Measurements from ENCODE around the gene TFPT.
"Not testable (repeated sequence)": the region's sequence is repeated elsewhere in the genome, so short reads cannot be mapped to it uniquely, and the experiment has no call there.

The TFPT gene

GRCh38 chr19:54106716-54107115, 8.7 kb downstream of the TFPT start:
- Histone ChIP-seq H3K27me3 (ENCODE audit: control insufficient read depth, insufficient read depth, low read length) (no peaks in the 10 kb centered on the region), H3K9me3 (ENCODE audit: control insufficient read depth, insufficient read depth, low read length) (no peaks in the 10 kb centered on the region), H3K36me3 (ENCODE audit: control insufficient read depth, insufficient read depth, low read length) (peaks cover 52% of the 10 kb centered on the region), H3K4me3 (ENCODE audit: low read depth, low read length) (no peak overlapping the region), H3K4me1 (ENCODE audit: control insufficient read depth, insufficient read depth, low read length) (no peaks in the 10 kb centered on the region), H3K9ac (ENCODE audit: low read depth, low read length) (no peak overlapping the region)

- Histone ChIP-seq H3K4me3 (ENCODE audit: low read depth, low read length) (no peak overlapping the region), H3K4me1 (ENCODE audit: control insufficient read depth, insufficient read depth, low read length) (no peaks in the 10 kb centered on the region), H3K9ac (ENCODE audit: low read depth, low read length) (no peak overlapping the region), H3K27me3 (ENCODE audit: control insufficient read depth, insufficient read depth, low read length) (no peaks in the 10 kb centered on the region), H3K9me3 (ENCODE audit: control insufficient read depth, insufficient read depth, low read length) (no peaks in the 10 kb centered on the region), H3K36me3 (ENCODE audit: control insufficient read depth, insufficient read depth, low read length) (peaks cover 49% of the 10 kb centered on the region)
Measured at GRCh38 chr19:54105796-54106195, 9.7 kb downstream of the TFPT start.

GRCh38 chr19:54104998-54105715, 10.3 kb downstream of the TFPT start:
- Histone ChIP-seq H3K9ac (ENCODE audit: low read depth, low read length) (no peak overlapping the region), H3K4me1 (ENCODE audit: control insufficient read depth, insufficient read depth, low read length) (no peaks in the 10 kb centered on the region), H3K9me3 (ENCODE audit: control insufficient read depth, insufficient read depth, low read length) (no peaks in the 10 kb centered on the region), H3K4me3 (ENCODE audit: low read depth, low read length) (no peak overlapping the region), H3K27me3 (ENCODE audit: control insufficient read depth, insufficient read depth, low read length) (no peaks in the 10 kb centered on the region), H3K36me3 (ENCODE audit: control insufficient read depth, insufficient read depth, low read length) (peaks cover 46% of the 10 kb centered on the region)

- peak within 1 kb of the TSS; percentile 86 for H3K9ac ChIP-seq (ENCODE audit: low read depth, low read length)
- peak within 1 kb of the TSS; percentile 97 for H3K4me3 ChIP-seq (ENCODE audit: low read depth, low read length)
- H3K36me3 ChIP-seq (ENCODE audit: control insufficient read depth, insufficient read depth, low read length) = peaks cover 23% of the 10 kb centered on the region
- H3K27me3 ChIP-seq (ENCODE audit: control insufficient read depth, insufficient read depth, low read length) = no peaks in the 10 kb centered on the region
- H3K4me1 ChIP-seq (ENCODE audit: control insufficient read depth, insufficient read depth, low read length) = no peaks in the 10 kb centered on the region
- H3K9me3 ChIP-seq (ENCODE audit: control insufficient read depth, insufficient read depth, low read length) = no peaks in the 10 kb centered on the region
Measured at GRCh38 chr19:54102421-54103169, 12.9 kb downstream of the TFPT start, which contains the start of gene NDUFA3. TSS of gene NDUFA3 (plus strand) at chr19:54102855. CDS start at chr19:54102879, 24 bp downstream.

GRCh38 chr19:54100561-54100960, 14.9 kb downstream of the TFPT start, which contains the start of gene OSCAR:
TSS of gene OSCAR (minus strand) at chr19:54100803. CDS start at chr19:54100792, 11 bp downstream.
- peaks cover 5% of the 10 kb centered on the region for H3K36me3 ChIP-seq (ENCODE audit: control insufficient read depth, insufficient read depth, low read length)
- no peaks in the 10 kb centered on the region for H3K9me3 ChIP-seq (ENCODE audit: control insufficient read depth, insufficient read depth, low read length)
- H3K9ac ChIP-seq (ENCODE audit: low read depth, low read length) = no peak within 1 kb of the TSS
- H3K4me1 ChIP-seq (ENCODE audit: control insufficient read depth, insufficient read depth, low read length) = no peaks in the 10 kb centered on the region
- H3K4me3 ChIP-seq (ENCODE audit: low read depth, low read length) = no peak within 1 kb of the TSS
- peaks cover 11% of the 10 kb centered on the region for H3K27me3 ChIP-seq (ENCODE audit: control insufficient read depth, insufficient read depth, low read length)

GRCh38 chr19:54099903-54100255, 15.6 kb downstream of the TFPT start:
- H3K27me3 ChIP-seq (ENCODE audit: control insufficient read depth, insufficient read depth, low read length) = peaks cover 17% of the 10 kb centered on the region
- H3K9me3 ChIP-seq (ENCODE audit: control insufficient read depth, insufficient read depth, low read length); H3K9ac ChIP-seq (ENCODE audit: low read depth, low read length); H3K36me3 ChIP-seq (ENCODE audit: control insufficient read depth, insufficient read depth, low read length); H3K4me1 ChIP-seq (ENCODE audit: control insufficient read depth, insufficient read depth, low read length); H3K4me3 ChIP-seq (ENCODE audit: low read depth, low read length): not testable (repeated sequence)

- H3K4me3 ChIP-seq (ENCODE audit: low read depth, low read length) = no peak overlapping the region
- peaks cover 23% of the 10 kb centered on the region for H3K27me3 ChIP-seq (ENCODE audit: control insufficient read depth, insufficient read depth, low read length)
- no peak overlapping the region for H3K9ac ChIP-seq (ENCODE audit: low read depth, low read length)
- no peaks in the 10 kb centered on the region for H3K4me1 ChIP-seq (ENCODE audit: control insufficient read depth, insufficient read depth, low read length)
- peaks cover 2% of the 10 kb centered on the region for H3K36me3 ChIP-seq (ENCODE audit: control insufficient read depth, insufficient read depth, low read length)
- no peaks in the 10 kb centered on the region for H3K9me3 ChIP-seq (ENCODE audit: control insufficient read depth, insufficient read depth, low read length)
Measured at GRCh38 chr19:54099190-54099902, 16.1 kb downstream of the TFPT start.

GRCh38 chr19:54096617-54097106, 18.8 kb downstream of the TFPT start:
- Histone ChIP-seq H3K4me3 (ENCODE audit: low read depth, low read length) (peak overlapping the region; percentile 68), H3K27me3 (ENCODE audit: control insufficient read depth, insufficient read depth, low read length) (peaks cover 26% of the 10 kb centered on the region), H3K9ac (ENCODE audit: low read depth, low read length) (peak overlapping the region; percentile 16), H3K36me3 (ENCODE audit: control insufficient read depth, insufficient read depth, low read length) (no peaks in the 10 kb centered on the region), H3K9me3 (ENCODE audit: control insufficient read depth, insufficient read depth, low read length) (no peaks in the 10 kb centered on the region), H3K4me1 (ENCODE audit: control insufficient read depth, insufficient read depth, low read length) (no peaks in the 10 kb centered on the region)

GRCh38 chr19:54095859-54096616, 19.4 kb downstream of the TFPT start:
- H3K36me3 ChIP-seq (ENCODE audit: control insufficient read depth, insufficient read depth, low read length); H3K9me3 ChIP-seq (ENCODE audit: control insufficient read depth, insufficient read depth, low read length); H3K4me1 ChIP-seq (ENCODE audit: control insufficient read depth, insufficient read depth, low read length): not testable (repeated sequence)
- Histone ChIP-seq H3K9ac (ENCODE audit: low read depth, low read length) (peak overlapping the region; percentile 16), H3K4me3 (ENCODE audit: low read depth, low read length) (peak overlapping the region; percentile 68), H3K27me3 (ENCODE audit: control insufficient read depth, insufficient read depth, low read length) (peaks cover 26% of the 10 kb centered on the region)

- Histone ChIP-seq H3K9me3 (ENCODE audit: control insufficient read depth, insufficient read depth, low read length) (no peaks in the 10 kb centered on the region), H3K4me3 (ENCODE audit: low read depth, low read length) (peak overlapping the region; percentile 68), H3K36me3 (ENCODE audit: control insufficient read depth, insufficient read depth, low read length) (no peaks in the 10 kb centered on the region), H3K4me1 (ENCODE audit: control insufficient read depth, insufficient read depth, low read length) (no peaks in the 10 kb centered on the region), H3K27me3 (ENCODE audit: control insufficient read depth, insufficient read depth, low read length) (peaks cover 26% of the 10 kb centered on the region), H3K9ac (ENCODE audit: low read depth, low read length) (no peak overlapping the region)
Measured at GRCh38 chr19:54095136-54095858, 20.2 kb downstream of the TFPT start.

Measured in iPS-15b (cell line).